Endodermal cell (in vitro differentiated cells): ENCODE data around the gene PARD3B. TPM values are rescaled to one million over a fixed set of nuclear protein-coding genes. Genes with fewer than 3 reads are reported as not detected.

Experiments used
- DNase-seq: peaks from one replicate; pipeline ENCODE4 v3.0.0-alpha.2; 2017
- H3K27ac ChIP-seq: 2 replicates; pipeline ENCODE4 v1.5.1; 2013; ENCODE audit warnings: mild to moderate bottlenecking, low read depth, low read length, moderate library complexity
- H3K27me3 ChIP-seq: 2 replicates; pipeline ENCODE4 v1.6.1; 2013; ENCODE audit warnings: mild to moderate bottlenecking, low read length, moderate library complexity; ENCODE audit not compliant: insufficient read depth, control insufficient read depth, poor library complexity, severe bottlenecking
- H3K36me3 ChIP-seq: 2 replicates; pipeline ENCODE4 v1.7.0; 2013; ENCODE audit warnings: mild to moderate bottlenecking, low read length, moderate library complexity; ENCODE audit not compliant: control insufficient read depth, insufficient read depth
- H3K4me1 ChIP-seq: one replicate; pipeline ENCODE4 v1.7.0; 2013; ENCODE audit warnings: low read length; ENCODE audit not compliant: control insufficient read depth, insufficient read depth
- H3K4me3 ChIP-seq: 2 replicates; pipeline ENCODE4 v1.5.1; 2013; ENCODE audit warnings: mild to moderate bottlenecking, low read length, moderate library complexity
- H3K9ac ChIP-seq: 2 replicates; pipeline ENCODE4 v1.6.1; 2013; ENCODE audit warnings: mild to moderate bottlenecking, low read length, moderate library complexity; ENCODE audit not compliant: poor library complexity, severe bottlenecking; ENCODE audit errors: extremely low read depth
- H3K9me3 ChIP-seq: 2 replicates; pipeline ENCODE4 v1.6.1; 2013; ENCODE audit warnings: mild to moderate bottlenecking, low read length, moderate library complexity; ENCODE audit not compliant: control insufficient read depth
- H3K27ac Mint-ChIP-seq: 2 replicates; pipeline ENCODE4 v1.8.0; 2020; ENCODE audit warnings: mixed read lengths
- H3K27me3 Mint-ChIP-seq: 2 replicates; pipeline ENCODE4 v1.8.0; 2021; ENCODE audit warnings: mild to moderate bottlenecking, mixed read lengths; ENCODE audit not compliant: insufficient read depth
- H3K36me3 Mint-ChIP-seq: 2 replicates; pipeline ENCODE4 v1.8.0; 2020; ENCODE audit warnings: low read depth, mixed read lengths
- H3K4me1 Mint-ChIP-seq: 2 replicates; pipeline ENCODE4 v1.8.0; 2020; ENCODE audit warnings: mixed read lengths
- H3K4me3 Mint-ChIP-seq: 2 replicates; pipeline ENCODE4 v1.8.0; 2020; ENCODE audit warnings: mild to moderate bottlenecking, moderate library complexity, mixed read lengths
- H3K9me3 Mint-ChIP-seq: 2 replicates; pipeline ENCODE4 v1.8.0; 2020; ENCODE audit warnings: mild to moderate bottlenecking, mixed read lengths
- WGBS, 2 experiments: methylation state at CpG; one replicate each; pipeline versions ENCODE4 v1.1.5 to v1.1.7; 2013; ENCODE audit warnings: missing lambda C conversion rate in 2 of 2, mixed read lengths in 1 of 2; ENCODE audit not compliant: insufficient coverage in 1 of 2, insufficient read length in 1 of 2; 5-methylcytosine and 5-hydroxymethylcytosine counted together
- total RNA-seq, 2 donors: library from RNA; stranded (reverse); fragmentation: NEBNext Ultra II Directional in 1 of 2; extraction: Animal tissue kit (Norgen Biotek cat#: 25700) in 1 of 2; gene quantifications; 2 replicates in 1 of 2; 3 replicates in 1 of 2; pipeline ENCODE4 v1.2.1, GENCODE V29; 2021
- TF ChIP-seq, protein P1 (sequence below): fragments of 200-600 bp; sonication (generic); conservative IDR thresholded peaks from 2 replicates; pipeline ENCODE4 v1.5.0; 2021; ENCODE audit warnings: antibody characterized with exemption, mild to moderate bottlenecking

The PARD3B gene
- total RNA-seq, 2 donors from 2014 or later, result 2.5 to 5.6 TPM

DNA sequence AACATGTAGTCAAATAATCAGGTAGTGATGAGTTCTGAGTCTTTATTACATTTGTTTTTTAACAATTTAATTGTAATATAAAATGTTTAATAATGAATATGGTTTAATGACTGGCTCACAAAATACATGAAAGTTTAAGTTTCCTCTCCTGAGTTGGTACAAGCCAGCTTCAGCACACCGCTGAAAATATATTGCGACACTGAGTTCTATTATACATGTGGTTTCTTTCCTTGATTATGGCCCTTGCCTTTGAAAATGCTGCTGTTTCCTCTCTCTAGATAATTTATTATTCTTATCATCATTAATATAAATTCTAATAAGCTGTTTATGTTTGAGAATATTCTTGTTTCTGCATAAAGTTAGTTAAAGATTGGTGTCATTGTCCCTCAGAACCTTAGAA lies 249.3 kb downstream of the PARD3B start:
- no peak overlapping the region for H3K27ac Mint-ChIP-seq
- no peak for DNase-seq
- Histone ChIP-seq H3K36me3 (no peaks in the 10 kb centered on the region), H3K27ac (no peak overlapping the region), H3K4me3 (no peak overlapping the region), H3K27me3 (no peaks in the 10 kb centered on the region), H3K4me1 (no peaks in the 10 kb centered on the region), H3K9me3 (no peaks in the 10 kb centered on the region), H3K9ac (no peak overlapping the region)
- H3K27me3 Mint-ChIP-seq, result no peaks in the 10 kb centered on the region
- 100% methylated on average over 2 of the region's 2 CpGs; no CpG with 5 or more reads in 1 of the 2 experiments for WGBS, 2 experiments
- TF ChIP-seq, protein P1, sequence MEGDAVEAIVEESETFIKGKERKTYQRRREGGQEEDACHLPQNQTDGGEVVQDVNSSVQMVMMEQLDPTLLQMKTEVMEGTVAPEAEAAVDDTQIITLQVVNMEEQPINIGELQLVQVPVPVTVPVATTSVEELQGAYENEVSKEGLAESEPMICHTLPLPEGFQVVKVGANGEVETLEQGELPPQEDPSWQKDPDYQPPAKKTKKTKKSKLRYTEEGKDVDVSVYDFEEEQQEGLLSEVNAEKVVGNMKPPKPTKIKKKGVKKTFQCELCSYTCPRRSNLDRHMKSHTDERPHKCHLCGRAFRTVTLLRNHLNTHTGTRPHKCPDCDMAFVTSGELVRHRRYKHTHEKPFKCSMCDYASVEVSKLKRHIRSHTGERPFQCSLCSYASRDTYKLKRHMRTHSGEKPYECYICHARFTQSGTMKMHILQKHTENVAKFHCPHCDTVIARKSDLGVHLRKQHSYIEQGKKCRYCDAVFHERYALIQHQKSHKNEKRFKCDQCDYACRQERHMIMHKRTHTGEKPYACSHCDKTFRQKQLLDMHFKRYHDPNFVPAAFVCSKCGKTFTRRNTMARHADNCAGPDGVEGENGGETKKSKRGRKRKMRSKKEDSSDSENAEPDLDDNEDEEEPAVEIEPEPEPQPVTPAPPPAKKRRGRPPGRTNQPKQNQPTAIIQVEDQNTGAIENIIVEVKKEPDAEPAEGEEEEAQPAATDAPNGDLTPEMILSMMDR, result no peak
- H3K36me3 Mint-ChIP-seq, result no peaks in the 10 kb centered on the region
- no peaks in the 10 kb centered on the region for H3K9me3 Mint-ChIP-seq
- no peaks in the 10 kb centered on the region for H3K4me1 Mint-ChIP-seq
- H3K4me3 Mint-ChIP-seq, result no peak overlapping the region

DNA sequence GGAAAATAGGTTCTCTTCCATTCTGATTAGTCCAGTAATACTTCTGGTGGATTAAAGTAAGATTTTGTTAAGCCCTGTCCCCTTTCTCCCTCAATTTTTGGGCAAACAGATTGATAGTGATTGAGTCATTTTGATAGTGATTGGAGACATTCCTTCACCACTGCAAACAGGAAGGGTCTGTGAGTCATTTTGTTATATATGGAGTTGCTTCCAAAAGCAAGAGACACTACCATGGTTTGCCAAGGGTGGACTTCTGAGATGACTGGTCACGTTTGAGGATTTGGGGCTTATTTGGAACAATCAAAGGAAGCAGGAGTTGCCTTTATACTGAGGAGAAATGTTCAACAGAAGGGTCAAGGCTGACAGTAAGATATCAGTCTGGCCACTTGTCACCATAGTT lies 249.9 kb downstream of the PARD3B start:
- no peak overlapping the region for H3K27ac ChIP-seq
- H3K9ac ChIP-seq, result no peak overlapping the region
- TF ChIP-seq, protein P1, result no peak
- Mint-ChIP-seq H3K36me3 (no peaks in the 10 kb centered on the region), H3K27me3 (no peaks in the 10 kb centered on the region), H3K27ac (no peak overlapping the region), H3K4me3 (no peak overlapping the region), H3K9me3 (no peaks in the 10 kb centered on the region), H3K4me1 (no peaks in the 10 kb centered on the region)
- H3K4me3 ChIP-seq, result no peak overlapping the region
- H3K4me1 ChIP-seq, result no peaks in the 10 kb centered on the region
- H3K9me3 ChIP-seq, result no peaks in the 10 kb centered on the region
- no peaks in the 10 kb centered on the region for H3K27me3 ChIP-seq
- no peak for DNase-seq
- WGBS, 2 experiments, result 57 to 91% methylated on average over 1 of the region's 1 CpG
- no peaks in the 10 kb centered on the region for H3K36me3 ChIP-seq

DNA sequence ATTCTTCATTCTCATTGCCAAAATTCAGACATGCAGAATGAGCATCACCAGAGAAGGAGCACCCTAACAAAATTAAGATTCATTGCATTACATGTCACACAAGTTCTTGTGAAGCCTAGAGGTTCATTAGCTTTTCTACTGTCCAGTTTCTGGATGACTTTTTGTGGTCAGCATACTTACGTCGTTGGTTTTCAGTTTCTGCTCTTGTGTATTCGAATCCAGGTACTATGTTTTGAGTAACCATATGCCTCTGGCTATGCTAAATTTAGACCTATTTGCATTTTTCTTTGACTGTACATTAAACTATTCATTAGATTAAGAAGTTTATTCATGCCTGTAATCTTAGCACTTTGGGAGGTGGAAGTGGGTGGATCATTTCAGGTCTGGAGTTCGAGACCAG lies 251.3 kb downstream of the PARD3B start:
- Mint-ChIP-seq H3K27me3 (no peaks in the 10 kb centered on the region), H3K9me3 (no peaks in the 10 kb centered on the region), H3K4me1 (no peaks in the 10 kb centered on the region), H3K27ac (no peak overlapping the region), H3K36me3 (no peaks in the 10 kb centered on the region), H3K4me3 (no peak overlapping the region)
- H3K36me3 ChIP-seq, result no peaks in the 10 kb centered on the region
- no peak overlapping the region for H3K27ac ChIP-seq
- 96 to 100% methylated on average over 2 to 4 of the region's 4 CpGs for WGBS, 2 experiments
- TF ChIP-seq, protein P1, result no peak
- H3K27me3 ChIP-seq, result no peaks in the 10 kb centered on the region
- H3K9ac ChIP-seq, result no peak overlapping the region
- no peak for DNase-seq
- no peaks in the 10 kb centered on the region for H3K9me3 ChIP-seq
- no peaks in the 10 kb centered on the region for H3K4me1 ChIP-seq
- no peak overlapping the region for H3K4me3 ChIP-seq
